Osteoblast (primary cell): ENCODE results near the gene GALNT9. TPM values are rescaled to one million over a fixed set of nuclear protein-coding genes. Genes with fewer than 3 reads are reported as not detected.

Experiments
- DNase-seq: peaks from one replicate; pipeline ENCODE4 v3.0.0; 2011; ENCODE audit warnings: low spot score, mixed read lengths; ENCODE audit not compliant: insufficient read length; ENCODE audit errors: missing footprints
- H2AFZ ChIP-seq: 2 replicates; pipeline ENCODE4 v1.6.0; 2011; ENCODE audit warnings: mild to moderate bottlenecking, low read length
- H3K27ac ChIP-seq: 2 replicates; pipeline ENCODE4 v1.5.1; 2011; ENCODE audit warnings: mild to moderate bottlenecking, low read depth, low read length, moderate library complexity
- H3K27me3 ChIP-seq: 2 replicates; pipeline ENCODE4 v1.6.0; 2012; ENCODE audit warnings: mild to moderate bottlenecking, control low read depth, inconsistent platforms, low read length, moderate library complexity; ENCODE audit not compliant: insufficient read depth
- H3K36me3 ChIP-seq: 2 replicates; pipeline ENCODE4 v1.5.1; 2011; ENCODE audit warnings: mild to moderate bottlenecking, low read length, control low read depth, moderate library complexity; ENCODE audit not compliant: insufficient read depth
- H3K4me1 ChIP-seq: 2 replicates; pipeline ENCODE4 v1.5.1; 2011; ENCODE audit warnings: mild to moderate bottlenecking, low read length, control low read depth, moderate library complexity; ENCODE audit not compliant: insufficient read depth
- H3K4me2 ChIP-seq: 2 replicates; pipeline ENCODE4 v1.6.0; 2011; ENCODE audit warnings: mild to moderate bottlenecking, low read length; ENCODE audit not compliant: insufficient read depth
- H3K4me3 ChIP-seq: fragments of 200-600 bp; sonication (generic); 3 replicates; pipeline ENCODE4 v1.5.1; 2012; ENCODE audit warnings: mild to moderate bottlenecking, low read length, inconsistent platforms; ENCODE audit not compliant: insufficient read depth
- H3K79me2 ChIP-seq: 2 replicates; pipeline ENCODE4 v1.6.0; 2012; ENCODE audit warnings: mild to moderate bottlenecking, low read length, control low read depth, inconsistent platforms; ENCODE audit not compliant: insufficient read depth
- H3K9me3 ChIP-seq: 2 replicates; pipeline ENCODE4 v1.5.1; 2011; ENCODE audit warnings: low read depth, low read length, control low read depth
- H4K20me1 ChIP-seq: 2 replicates; pipeline ENCODE4 v1.6.0; 2012; ENCODE audit warnings: mild to moderate bottlenecking, low read length, control low read depth; ENCODE audit not compliant: insufficient read depth
- CTCF ChIP-seq: IDR thresholded peaks from 2 replicates; pipeline ENCODE4 v1.5.1; 2011; ENCODE audit warnings: mild to moderate bottlenecking, low read depth, low read length, moderate library complexity; ENCODE audit errors: extremely low read depth
- total RNA-seq: library from RNA; depleted of rRNA; stranded (reverse); fragments of >200 nt; gene quantifications from 2 replicates; pipeline ENCODE4 v1.2.3, GENCODE V29; 2012

Gene GALNT9
- total RNA-seq, 1 donor: 0.36 TPM

- Histone ChIP-seq H3K79me2 (no peaks in the 10 kb centered on the region), H3K4me2 (no peak overlapping the region), H4K20me1 (peaks cover 11% of the 10 kb centered on the region), H3K36me3 (peaks cover 15% of the 10 kb centered on the region), H2AFZ (no peak overlapping the region), H3K4me3 (no peak overlapping the region), H3K27me3 (no peaks in the 10 kb centered on the region), H3K4me1 (no peaks in the 10 kb centered on the region), H3K9me3 (no peaks in the 10 kb centered on the region), H3K27ac (no peak overlapping the region)
- no peak for DNase-seq
- no peak for TF ChIP-seq CTCF
Observed at GRCh38 chr12:132155771-132156572, 173.4 kb downstream of the GALNT9 start.

- H2AFZ ChIP-seq: no peak overlapping the region
- no peaks in the 10 kb centered on the region for H3K4me1 ChIP-seq
- no peak for DNase-seq
- H3K4me2 ChIP-seq: no peak overlapping the region
- H3K36me3 ChIP-seq: peaks cover 15% of the 10 kb centered on the region
- H4K20me1 ChIP-seq: peaks cover 11% of the 10 kb centered on the region
- H3K4me3 ChIP-seq: no peak overlapping the region
- no peak for TF ChIP-seq CTCF
- no peaks in the 10 kb centered on the region for H3K27me3 ChIP-seq
- H3K27ac ChIP-seq: no peak overlapping the region
- no peaks in the 10 kb centered on the region for H3K9me3 ChIP-seq
- H3K79me2 ChIP-seq: no peaks in the 10 kb centered on the region
Observed at GRCh38 chr12:132154941-132155770, 174.2 kb downstream of the GALNT9 start.

- no peak for TF ChIP-seq CTCF
- Histone ChIP-seq H3K27ac (no peak overlapping the region), H3K79me2 (no peaks in the 10 kb centered on the region), H3K4me3 (peak overlapping the region; percentile 55), H3K27me3 (no peaks in the 10 kb centered on the region), H4K20me1 (peaks cover 11% of the 10 kb centered on the region), H2AFZ (peak overlapping the region; percentile 25), H3K4me1 (no peaks in the 10 kb centered on the region), H3K36me3 (peaks cover 15% of the 10 kb centered on the region), H3K9me3 (no peaks in the 10 kb centered on the region), H3K4me2 (peak overlapping the region; percentile 78)
- no peak for DNase-seq
Observed at GRCh38 chr12:132154341-132154761, 175.0 kb downstream of the GALNT9 start.
